Stimulated activated CD4-positive, alpha-beta T cell treated with anti-CD3 and anti-CD28 coated beads, Interleukin-1b, Interleukin-23, amount 100 ng/mL, for 24 hours (primary cell): ENCODE measurements around the gene HACE1.
"Not testable (repeated sequence)": the region's sequence is repeated elsewhere in the genome, so short reads cannot be mapped to it uniquely, and the experiment has no call there.

Source experiments
- DNase-seq, 4 experiments: peaks; one replicate each; pipeline ENCODE4 v3.0.0-alpha.2; 2020; ENCODE audit warnings: low read depth in 4 of 4, low spot score in 1 of 4

HACE1 gene

GRCh38 chr6:104835782-104836181 is 23.9 kb downstream of the HACE1 start:
- no peak for DNase-seq

DNA sequence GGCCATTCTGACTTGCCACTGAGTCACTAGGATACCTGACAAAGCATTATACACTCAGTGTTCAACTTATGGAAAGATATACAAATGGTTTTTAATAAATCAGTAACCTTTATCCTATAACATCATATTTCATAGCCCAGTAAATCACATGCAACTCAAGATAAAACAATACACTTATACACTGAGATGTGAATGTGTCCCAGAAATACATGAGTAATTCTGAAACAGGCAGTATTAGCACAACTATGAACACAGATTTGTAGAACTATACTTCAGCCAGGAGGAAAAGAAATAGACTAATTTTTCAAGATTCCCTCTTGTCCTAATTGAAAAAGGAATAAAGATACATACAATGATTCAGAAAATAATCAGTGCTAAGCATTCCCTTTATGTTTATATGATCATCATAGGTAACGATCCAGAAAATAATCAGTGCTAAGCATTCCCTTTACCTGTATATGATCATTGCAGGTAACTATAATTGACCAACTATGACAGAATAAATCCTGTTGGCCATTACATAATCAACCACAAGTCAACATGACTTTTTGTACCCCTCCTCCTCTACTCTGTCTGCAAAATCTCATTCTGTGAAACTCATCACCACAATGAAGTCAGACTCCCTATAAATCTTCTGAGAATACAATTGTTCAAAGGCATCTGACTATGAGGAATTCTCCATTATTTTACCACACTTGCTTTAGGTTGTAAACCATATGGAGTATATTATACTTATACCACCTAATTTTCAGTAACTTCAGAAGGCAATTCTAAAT is 30.3 kb downstream of the HACE1 start:
- no peak for DNase-seq

DNA sequence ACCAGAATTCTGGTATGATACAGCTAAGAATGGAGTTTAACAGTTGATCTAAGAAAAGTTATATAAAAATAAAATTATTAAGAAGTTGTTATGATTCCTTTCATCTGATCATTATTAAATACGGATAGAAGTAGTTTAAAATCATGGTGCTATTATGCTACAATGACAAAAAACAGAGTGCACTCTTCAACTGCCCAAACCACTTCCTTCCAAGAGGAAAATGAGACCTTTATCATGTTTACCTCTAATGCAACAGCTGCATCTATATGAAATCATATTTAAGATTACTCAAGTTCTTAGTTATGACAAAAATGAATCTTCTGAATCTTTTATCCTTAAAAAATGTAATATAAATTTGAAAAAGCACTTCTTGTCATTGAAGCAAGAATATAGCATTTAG is 31.2 kb downstream of the HACE1 start:
- DNase-seq, result no peak

DNA sequence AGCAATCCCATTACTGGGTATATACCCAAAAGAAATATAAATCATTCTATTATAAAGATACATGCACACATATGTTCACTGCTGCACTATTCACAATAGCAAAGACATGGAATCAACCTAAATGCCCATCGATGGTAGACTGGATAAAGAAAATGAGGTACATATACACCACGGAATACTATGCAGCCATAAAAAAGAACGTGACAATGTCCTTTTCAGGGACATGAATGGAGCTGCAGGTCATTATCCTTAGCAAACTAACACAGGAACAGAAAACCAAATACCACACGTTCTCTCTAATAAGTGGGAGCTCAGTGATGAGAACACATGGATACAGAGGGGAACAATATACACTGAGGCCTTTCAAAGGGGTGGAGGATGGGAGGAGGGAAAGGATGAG is 38.9 kb downstream of the HACE1 start:
- not testable (repeated sequence) for DNase-seq

- DNase-seq, result no peak
Observed at GRCh38 chr6:104816125-104816524, 43.6 kb downstream of the HACE1 start.

- no peak for DNase-seq
Observed at GRCh38 chr6:104814743-104815142, 45.0 kb downstream of the HACE1 start.

GRCh38 chr6:104813552-104813951 is 46.2 kb downstream of the HACE1 start:
- no peak for DNase-seq

GRCh38 chr6:104809116-104809515 is 50.6 kb downstream of the HACE1 start:
- no peak for DNase-seq

GRCh38 chr6:104805335-104805734 is 54.4 kb downstream of the HACE1 start:
- not testable (repeated sequence) for DNase-seq

GRCh38 chr6:104799134-104799657 is 60.5 kb downstream of the HACE1 start:
- no peak for DNase-seq

GRCh38 chr6:104796031-104796785 is 63.5 kb downstream of the HACE1 start:
- DNase-seq, result no peak

- no peak for DNase-seq
Observed at GRCh38 chr6:104795363-104795762, 64.4 kb downstream of the HACE1 start.

- DNase-seq, result no peak
Observed at GRCh38 chr6:104789770-104790190, 69.9 kb downstream of the HACE1 start.

DNA sequence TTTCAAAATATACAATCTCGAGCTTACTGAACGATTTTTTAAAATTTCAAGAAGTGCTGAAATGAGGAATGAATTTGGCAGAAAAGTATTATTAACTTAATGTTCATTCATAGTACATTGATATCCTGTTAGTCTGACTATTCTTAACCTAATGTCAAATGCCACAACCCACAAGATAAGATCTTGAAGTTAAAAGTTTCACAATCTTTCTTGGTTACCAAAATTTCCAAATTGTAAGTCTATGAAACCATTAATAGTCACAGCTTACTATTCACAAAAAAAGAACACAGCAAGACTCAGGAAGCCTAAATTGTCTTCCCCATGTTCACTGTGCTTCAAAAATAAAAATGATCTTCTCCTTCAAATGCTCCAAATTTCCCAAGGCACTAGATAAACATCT is 71.3 kb downstream of the HACE1 start:
- no peak for DNase-seq

DNA sequence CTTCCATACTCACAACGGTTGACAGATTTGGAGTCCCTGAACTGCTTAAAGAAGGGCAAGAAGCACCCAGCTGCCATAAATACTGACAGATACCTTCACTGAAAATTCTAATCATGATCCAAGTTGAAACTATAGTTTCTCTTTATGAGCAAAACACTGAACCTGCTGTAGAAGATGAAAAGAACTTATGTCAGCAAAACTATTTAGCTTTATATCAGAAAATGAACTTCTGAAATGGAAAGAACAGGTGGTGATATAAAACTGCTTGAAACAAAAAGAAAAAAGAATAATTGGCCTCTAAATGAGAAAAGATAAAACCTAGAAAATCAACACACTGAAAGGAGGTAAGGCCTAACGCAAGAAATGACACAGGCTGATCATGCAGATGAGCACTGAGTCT is 72.4 kb downstream of the HACE1 start:
- no peak for DNase-seq

DNA sequence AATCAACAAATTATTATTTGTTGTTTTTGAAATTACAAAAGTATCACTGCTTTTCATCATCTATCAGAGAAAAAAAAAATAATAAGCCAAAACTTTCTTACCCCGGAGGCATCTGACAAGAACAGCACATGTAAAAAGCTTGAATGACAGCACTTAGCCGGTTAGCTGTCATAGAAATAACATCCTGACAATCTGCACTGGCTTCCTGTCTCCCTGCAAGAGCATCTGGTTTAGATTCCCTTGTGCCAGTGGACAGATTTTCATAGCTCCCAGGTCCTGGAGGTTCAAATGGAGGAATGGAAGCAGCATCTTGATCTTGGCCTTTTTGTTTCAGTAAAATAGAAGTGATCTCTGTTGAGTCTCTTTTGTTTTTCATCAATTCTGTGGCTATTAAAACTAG is 74.8 kb downstream of the HACE1 start:
- no peak for DNase-seq

DNA sequence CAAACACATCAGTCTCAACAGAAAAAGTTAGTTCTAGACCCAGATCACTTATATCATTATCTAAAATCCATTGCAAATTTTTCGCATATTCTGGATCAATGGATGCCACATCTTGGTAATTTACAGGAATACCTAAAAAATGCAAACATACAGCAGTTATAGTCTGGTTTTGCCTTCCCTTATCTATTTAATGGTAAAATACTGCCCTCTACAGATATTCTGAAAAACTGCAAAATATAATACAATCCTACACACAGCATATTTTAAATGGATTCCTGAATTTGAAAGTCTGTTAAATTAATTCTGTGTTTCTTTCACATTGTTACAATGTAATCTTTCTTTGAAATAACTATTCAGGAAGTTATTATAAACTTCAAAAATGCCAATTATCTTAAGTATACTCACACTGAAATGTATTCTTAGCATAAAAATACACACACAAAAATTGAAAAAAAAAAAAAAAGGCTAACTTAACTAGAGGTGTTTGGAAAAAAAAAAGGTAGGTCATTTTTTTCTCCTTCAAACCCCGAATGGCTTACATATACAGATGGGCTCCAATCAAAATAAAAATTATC is 88.4 kb downstream of the HACE1 start:
- no peak for DNase-seq

DNA sequence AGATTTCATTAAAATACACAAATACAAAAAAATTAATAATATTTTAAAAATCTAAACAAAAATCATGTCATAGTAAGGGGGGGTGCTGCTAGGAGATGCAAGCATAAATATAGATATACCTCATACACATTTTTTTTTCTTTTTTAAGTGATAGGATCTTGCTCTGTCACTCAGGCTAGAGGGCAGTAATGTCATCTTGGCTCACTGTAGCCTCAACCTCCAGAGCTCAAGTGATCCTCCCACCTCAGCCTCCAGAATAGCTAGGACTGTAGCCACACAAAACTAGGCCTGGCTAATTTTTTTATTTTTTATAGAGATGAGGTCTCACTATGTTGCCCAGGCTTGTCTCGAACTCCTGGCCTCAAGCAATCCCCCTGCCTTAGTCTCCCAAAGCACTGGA is 90.8 kb downstream of the HACE1 start:
- DNase-seq, result no peak

GRCh38 chr6:104766595-104766994 is 93.1 kb downstream of the HACE1 start:
- no peak for DNase-seq

DNA sequence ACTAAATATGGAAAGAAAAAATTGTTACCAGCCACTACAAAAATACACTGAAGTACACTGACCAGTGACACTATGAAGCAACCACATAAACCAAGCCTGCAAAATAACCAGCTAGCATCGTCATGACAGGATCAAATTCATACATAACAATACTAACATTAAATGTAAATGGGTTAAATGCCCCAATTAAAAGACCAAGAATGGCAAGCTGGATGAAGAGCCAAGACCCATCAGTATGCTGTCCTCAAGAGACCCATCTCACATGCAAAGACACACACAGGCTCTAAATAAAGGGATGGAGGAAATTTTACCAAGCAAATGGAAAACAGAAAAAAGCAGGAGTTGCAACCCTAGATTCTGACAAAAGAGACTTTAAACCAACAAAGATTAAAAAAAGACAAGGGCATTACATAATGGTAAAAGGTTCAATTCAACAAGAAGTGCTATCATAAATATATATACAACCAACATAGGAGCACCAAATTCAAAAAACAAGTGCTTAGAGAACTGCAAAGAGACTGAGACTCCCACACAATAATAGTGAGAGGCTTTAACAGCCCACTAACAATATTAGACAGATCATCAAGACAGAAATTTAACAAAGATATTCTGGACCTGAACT is 104.8 kb downstream of the HACE1 start:
- DNase-seq, result no peak

GRCh38 chr6:104753251-104753650 is 106.5 kb downstream of the HACE1 start:
- no peak for DNase-seq

DNA sequence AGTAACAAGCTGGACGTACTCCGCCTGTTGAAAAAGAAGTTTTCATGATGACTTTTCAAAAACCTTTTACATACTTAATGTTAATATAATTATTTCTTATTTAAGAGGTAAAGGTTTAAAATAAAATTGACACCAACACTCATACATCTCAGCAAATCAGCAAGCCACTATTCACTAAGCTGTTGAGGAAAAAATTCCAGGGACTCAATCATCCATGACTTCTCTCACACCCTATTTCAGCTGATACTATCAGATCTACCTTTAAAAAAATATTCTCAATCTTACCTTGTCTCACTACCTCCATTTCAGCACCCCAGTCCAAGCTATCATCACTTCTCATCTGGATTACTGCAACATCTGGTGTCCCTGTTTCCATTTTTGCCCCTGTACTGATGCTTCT is 109.3 kb downstream of the HACE1 start:
- no peak for DNase-seq
